NOMO-1 treated with DMSO at 0.1 percent for 48 hours (cell line): ENCODE results near the gene HTT.

Experiments
- DNase-seq: peaks from one replicate; lab custom pipeline; 2025; ENCODE audit not compliant: unreplicated experiment; lab: John Stamatoyannopoulos, UW

The HTT gene

GRCh38 chr4:3261411-3262207, 187.1 kb downstream of the HTT start:
- DNase-seq = no peak

- DNase-seq = no peak
Measured at GRCh38 chr4:3262208-3263052, 187.9 kb downstream of the HTT start.

- no peak for DNase-seq
Measured at GRCh38 chr4:3263053-3263875, 188.8 kb downstream of the HTT start.

DNA sequence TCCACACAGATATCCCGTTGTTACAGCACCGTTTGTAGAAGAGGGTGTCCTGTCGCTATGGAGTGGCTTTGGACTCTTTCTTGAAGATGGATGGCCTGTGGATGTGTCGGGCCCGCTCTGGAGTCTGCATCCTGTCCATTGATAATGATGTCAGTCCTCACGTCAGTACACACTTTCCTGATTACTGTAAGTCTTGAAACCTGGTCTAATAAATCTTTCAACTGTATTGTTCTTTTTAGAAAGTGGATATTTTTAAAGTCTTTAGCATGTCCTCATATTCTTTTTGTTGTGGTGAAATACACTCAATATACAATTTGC, 189.4 kb downstream of the HTT start:
- no peak for DNase-seq

DNA sequence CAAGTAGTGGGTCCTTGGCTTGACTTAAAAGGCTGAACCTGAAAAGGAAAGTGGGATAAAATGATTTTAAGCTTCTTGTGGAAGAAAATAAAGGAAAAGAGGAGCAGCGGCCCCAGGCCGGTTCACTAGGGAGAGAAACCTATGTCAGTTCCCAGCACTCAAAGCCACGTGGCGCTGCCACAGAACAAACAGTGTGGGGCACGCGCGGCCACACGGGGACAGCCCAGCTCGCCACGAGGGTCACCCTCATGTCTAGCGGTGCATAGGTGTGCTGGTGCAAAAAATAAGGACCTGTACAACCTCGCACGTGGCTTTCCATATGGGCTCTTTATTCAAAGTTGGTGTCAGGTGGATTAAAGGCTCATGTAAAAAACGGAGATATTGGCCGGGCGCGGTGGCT, 191.6 kb downstream of the HTT start:
- DNase-seq = no peak

DNA sequence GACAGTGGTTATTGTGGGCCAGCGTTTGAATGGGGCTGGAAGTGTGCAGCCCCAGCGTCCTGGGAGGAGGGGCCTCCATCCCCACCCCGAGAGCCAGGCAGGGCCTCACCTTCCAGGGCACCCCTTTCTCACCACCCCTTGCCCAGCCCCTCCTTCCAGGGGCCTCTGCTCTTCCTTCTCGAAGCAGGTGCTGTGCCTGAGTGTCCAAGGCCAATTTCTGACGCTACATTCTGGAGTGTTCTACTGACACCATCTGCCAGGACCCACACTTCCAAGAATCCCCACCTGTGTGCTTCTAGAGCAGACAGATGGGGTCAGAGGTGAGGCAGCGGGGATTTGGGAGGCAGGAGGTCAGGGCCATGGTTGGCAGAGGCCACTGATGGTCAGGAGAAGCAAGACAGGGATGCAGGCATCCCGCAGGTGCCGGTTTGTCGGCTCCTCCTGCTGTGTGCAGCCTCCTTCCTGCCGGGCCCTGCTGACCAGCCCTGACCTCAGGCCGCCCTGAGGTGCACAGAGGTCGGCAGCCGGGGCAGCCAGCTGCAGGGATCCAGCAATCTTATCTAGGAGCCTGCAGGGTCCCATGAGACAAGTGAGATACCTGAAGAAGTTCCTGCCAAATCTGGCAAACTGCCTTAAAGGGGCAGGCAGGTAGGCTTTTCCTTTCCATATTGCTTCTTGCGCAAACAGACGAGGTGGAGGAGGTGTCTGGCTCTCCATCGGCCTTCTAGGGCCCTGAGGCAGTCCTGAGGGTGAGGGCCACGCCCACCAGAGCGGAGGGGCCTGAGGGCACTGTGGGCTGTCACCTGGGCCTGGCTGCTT, 193.3 kb downstream of the HTT start:
- DNase-seq = no peak

DNA sequence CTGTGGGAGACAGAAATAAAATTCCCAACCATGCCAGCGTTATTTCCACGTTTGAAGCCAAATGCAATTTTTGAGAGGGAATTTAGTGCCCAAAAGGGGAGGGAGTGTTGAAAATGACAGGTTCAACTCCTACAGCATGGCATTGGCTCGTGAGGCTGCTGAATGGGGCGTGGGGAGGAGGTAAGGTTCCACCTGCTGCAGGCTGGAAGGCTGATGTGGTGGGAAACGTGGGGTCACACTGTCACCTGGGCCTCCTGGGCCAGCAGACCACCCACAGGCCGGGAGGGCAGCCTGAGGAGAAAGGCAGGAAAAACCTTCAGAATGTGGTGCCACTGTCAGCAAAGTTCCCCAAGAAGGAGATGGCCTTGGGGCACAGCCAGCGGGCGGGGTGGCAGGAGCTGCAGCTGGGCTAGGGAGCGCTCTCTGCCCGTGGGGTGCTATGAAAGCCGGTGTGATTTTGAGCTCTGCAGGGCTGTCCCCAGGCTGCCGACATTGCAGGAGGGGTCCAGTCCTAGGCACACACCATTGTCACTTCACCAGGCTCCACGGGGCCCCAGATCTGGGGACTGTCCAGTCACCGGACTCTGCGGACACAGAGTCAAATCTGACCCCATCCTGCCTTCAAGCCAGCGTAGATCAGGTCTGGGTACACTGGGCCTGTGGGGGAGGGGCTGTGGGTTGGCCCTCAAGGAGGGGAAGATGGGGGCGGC, 194.1 kb downstream of the HTT start:
- DNase-seq = no peak

DNA sequence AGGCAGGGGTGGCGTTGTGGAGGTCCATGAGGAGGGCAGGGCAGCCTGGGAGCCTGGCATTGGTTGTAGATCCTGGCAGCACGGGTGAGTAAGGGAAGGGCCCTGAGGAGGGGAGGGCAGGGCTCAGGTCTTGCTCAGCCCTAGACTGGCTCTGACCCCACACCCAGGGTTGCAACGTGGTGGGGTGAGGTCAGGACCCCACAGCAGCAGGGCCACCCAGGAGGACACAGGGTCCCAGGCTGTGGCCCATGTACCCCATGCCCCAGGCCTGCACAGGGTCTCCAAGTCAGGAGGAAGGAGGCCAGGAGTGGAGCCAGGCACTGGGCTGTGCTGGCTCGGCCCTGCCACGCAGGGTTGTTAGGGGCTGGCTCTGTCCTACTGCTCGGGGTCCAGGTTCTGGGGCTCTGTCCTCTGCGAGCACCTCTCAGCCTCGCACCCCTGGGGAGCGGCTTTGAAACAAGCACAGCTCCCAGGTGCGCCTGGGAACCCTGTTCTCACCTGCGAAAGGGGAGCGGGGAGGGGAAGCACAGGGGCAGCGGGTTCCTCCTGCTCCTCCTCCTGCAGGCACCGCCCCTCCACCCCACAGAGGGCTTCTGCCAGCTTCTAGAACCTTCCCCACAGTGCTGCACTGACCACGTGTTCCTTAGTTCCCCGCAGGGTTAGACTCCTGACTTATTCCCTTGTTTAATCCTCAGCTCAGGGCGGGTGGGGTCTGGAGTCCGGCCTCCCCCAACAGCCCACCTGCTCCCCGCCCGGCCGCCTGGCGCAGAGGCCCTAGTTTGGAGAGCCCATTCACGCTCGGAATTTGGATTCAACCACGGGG, 194.8 kb downstream of the HTT start:
- DNase-seq = no peak

- no peak for DNase-seq
Measured at GRCh38 chr4:3269991-3270611, 195.6 kb downstream of the HTT start.

DNA sequence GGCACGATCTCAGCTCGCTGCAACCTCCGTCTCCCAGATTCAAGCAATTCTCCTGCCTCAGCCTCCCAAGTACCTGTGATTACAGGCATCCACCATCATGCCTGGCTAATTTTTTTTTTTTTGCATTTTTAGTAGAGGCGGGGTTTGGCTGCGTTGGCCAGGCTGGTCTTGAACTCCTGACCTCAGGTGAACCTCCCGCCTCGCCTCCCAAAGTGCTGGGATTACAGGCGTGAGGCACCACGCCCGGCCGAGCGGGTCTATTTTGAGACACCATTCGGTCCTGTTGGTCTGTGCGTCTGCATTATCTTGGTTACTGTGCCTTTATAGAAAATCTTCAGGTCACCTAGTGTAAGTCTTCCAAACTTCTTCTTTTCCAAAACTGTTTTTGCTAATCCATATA, 196.7 kb downstream of the HTT start:
- DNase-seq = no peak

GRCh38 chr4:3276986-3277385, 202.5 kb downstream of the HTT start:
- DNase-seq = no peak

GRCh38 chr4:3280466-3280865, 206.0 kb downstream of the HTT start:
- no peak for DNase-seq

GRCh38 chr4:3283483-3283882, 209.0 kb downstream of the HTT start:
- no peak for DNase-seq

- no peak for DNase-seq
Measured at GRCh38 chr4:3283916-3284315, 209.4 kb downstream of the HTT start.

DNA sequence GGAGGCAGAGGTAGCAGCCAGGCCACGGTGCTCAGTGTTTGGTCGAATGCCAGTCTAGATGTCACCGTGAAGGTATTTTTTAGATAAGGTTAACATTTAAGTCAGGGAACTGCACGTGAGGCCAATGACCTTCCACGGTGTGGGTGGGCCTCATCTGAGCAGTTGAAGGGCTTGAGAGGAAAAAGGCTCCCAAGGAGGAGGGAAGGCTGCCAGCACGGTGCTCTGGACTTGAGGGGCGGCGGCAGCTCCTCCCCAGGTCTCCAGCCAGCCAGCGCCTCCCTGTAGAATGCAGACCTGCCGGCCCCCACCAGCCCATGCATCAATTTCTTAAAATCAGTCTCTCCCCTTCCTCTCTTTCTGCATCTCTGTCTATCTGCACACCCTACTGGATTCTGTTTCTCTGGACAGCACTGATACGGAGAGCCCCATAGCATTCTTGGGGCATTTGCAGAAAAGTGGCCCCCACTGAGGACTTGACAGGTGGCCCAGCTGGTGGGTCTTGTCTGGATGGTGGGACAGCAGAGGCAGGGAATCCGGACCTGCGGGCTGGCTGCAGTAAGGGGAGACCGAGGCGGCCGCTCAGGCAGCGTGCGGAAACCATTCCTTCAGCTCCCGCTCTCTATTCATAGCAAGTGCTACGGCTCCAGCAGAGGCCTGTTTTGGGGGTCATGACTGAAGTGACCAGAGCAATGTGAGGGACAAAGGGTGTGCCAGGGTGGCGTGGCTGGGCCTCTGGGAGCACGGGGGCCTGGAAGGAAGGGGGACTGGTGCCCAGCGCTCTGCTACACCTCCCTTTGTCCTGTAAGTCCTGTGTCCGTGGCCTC, 210.5 kb downstream of the HTT start:
- DNase-seq = no peak

- peak; percentile 95 for DNase-seq
Measured at GRCh38 chr4:3285558-3286334, 211.3 kb downstream of the HTT start.
